Measurements from ENCODE around the gene SLC25A12. TPM values are rescaled to one million over a fixed set of nuclear protein-coding genes. Genes with fewer than 3 reads are reported as not detected.

Gene SLC25A12
- total RNA-seq, 2 experiments from 2014 or later = 16.2 to 18.3 TPM

- Mint-ChIP-seq H3K27me3 (no peaks in the 10 kb centered on the region), H3K9me3 (no peaks in the 10 kb centered on the region), H3K4me3 (no peak overlapping the region), H3K27ac (no peak overlapping the region), H3K4me1 (ENCODE audit: low read depth) (no peaks in the 10 kb centered on the region), H3K36me3 (ENCODE audit: low read depth) (peaks cover 20% of the 10 kb centered on the region)
- intact Hi-C loops (cut with micrococcal nuclease) = no loop called here
- ChIA-PET POLR2A (no interaction called here), CTCF (interaction anchor here (1.4 kb wide), 1 partner anchor 41 kb away, joined by 4 read pairs; no protein-coding TSS in a partner anchor)
- TF ChIP-seq, protein P1, sequence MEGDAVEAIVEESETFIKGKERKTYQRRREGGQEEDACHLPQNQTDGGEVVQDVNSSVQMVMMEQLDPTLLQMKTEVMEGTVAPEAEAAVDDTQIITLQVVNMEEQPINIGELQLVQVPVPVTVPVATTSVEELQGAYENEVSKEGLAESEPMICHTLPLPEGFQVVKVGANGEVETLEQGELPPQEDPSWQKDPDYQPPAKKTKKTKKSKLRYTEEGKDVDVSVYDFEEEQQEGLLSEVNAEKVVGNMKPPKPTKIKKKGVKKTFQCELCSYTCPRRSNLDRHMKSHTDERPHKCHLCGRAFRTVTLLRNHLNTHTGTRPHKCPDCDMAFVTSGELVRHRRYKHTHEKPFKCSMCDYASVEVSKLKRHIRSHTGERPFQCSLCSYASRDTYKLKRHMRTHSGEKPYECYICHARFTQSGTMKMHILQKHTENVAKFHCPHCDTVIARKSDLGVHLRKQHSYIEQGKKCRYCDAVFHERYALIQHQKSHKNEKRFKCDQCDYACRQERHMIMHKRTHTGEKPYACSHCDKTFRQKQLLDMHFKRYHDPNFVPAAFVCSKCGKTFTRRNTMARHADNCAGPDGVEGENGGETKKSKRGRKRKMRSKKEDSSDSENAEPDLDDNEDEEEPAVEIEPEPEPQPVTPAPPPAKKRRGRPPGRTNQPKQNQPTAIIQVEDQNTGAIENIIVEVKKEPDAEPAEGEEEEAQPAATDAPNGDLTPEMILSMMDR (IDR thresholded peaks at IDR 0.05) = no peak
- no peak for DNase-seq
- no peak for ATAC-seq
Measured at GRCh38 chr2:171804456-171804855, 89.6 kb downstream of the SLC25A12 start.

DNA sequence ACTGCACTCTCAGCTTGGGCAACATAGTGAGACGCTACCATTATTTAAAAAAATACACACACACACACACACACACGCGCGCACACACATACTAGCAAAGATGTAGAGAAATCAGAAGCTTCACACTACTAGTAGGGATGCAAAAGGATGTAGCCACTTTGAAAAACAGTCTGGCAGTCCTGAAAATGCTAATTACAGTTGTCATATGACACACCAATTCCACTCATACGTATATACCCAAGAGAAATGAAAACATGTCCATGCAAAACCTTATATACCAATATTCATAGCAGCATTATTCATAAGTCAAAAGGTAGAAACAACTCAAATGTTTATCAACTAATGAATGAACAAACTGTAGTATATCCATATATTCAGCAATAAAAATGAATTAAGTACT is 90.3 kb downstream of the SLC25A12 start:
- DNase-seq (no peak), ATAC-seq (no peak)
- ChIA-PET CTCF (no interaction called here), POLR2A (no interaction called here)
- intact Hi-C loops (cut with micrococcal nuclease) = no loop called here
- Mint-ChIP-seq H3K27me3 (no peaks in the 10 kb centered on the region), H3K36me3 (ENCODE audit: low read depth) (peaks cover 14% of the 10 kb centered on the region), H3K4me1 (ENCODE audit: low read depth) (no peaks in the 10 kb centered on the region), H3K4me3 (no peak overlapping the region), H3K27ac (no peak overlapping the region), H3K9me3 (no peaks in the 10 kb centered on the region)
- TF ChIP-seq, protein P1 (IDR thresholded peaks at IDR 0.05) = no peak

- peaks cover 2% of the 10 kb centered on the region for H3K4me1 Mint-ChIP-seq (ENCODE audit: low read depth)
- intact Hi-C loops (cut with micrococcal nuclease) = no loop called here
- H3K36me3 Mint-ChIP-seq (ENCODE audit: low read depth) = peaks cover 8% of the 10 kb centered on the region
- H3K4me3 Mint-ChIP-seq = no peak overlapping the region
- H3K27ac Mint-ChIP-seq = no peak overlapping the region
- ChIA-PET POLR2A (no interaction called here), CTCF (no interaction called here)
- ATAC-seq = no peak
- no peaks in the 10 kb centered on the region for H3K9me3 Mint-ChIP-seq
- DNase-seq = no peak
- TF ChIP-seq, protein P1 (IDR thresholded peaks at IDR 0.05) = no peak
- H3K27me3 Mint-ChIP-seq = no peaks in the 10 kb centered on the region
Measured at GRCh38 chr2:171800639-171801038, 93.4 kb downstream of the SLC25A12 start.

GRCh38 chr2:171798156-171798820 is 95.8 kb downstream of the SLC25A12 start:
- no peak overlapping the region for H3K27ac Mint-ChIP-seq

DNA sequence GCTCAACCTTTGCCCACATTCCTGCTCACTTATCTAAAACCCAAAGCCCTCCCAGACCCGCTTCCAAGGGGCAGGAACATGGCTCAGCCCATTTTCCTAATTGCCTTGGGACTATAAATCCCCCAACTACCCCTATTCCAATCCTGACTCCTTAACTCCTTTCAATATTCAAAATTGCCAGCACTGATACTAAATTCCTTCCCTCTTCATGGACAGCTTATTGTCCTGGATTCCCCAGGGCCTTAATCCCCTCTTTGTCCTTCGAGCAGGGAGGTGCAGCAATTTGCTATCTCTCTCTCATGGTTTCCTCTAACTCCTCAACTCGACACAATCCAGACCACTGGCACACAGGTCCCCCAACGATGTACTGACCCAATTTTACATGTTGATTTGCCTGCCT is 99.1 kb downstream of the SLC25A12 start:
- intact Hi-C loops (cut with micrococcal nuclease) = no loop called here
- Mint-ChIP-seq H3K9me3 (no peaks in the 10 kb centered on the region), H3K4me3 (no peak overlapping the region), H3K27ac (no peak overlapping the region), H3K36me3 (ENCODE audit: low read depth) (peaks cover 16% of the 10 kb centered on the region), H3K4me1 (ENCODE audit: low read depth) (peaks cover 14% of the 10 kb centered on the region), H3K27me3 (no peaks in the 10 kb centered on the region)
- DNase-seq = no peak
- ChIA-PET POLR2A (no interaction called here), CTCF (interaction anchor here (1.2 kb wide), 1 partner anchor 16 kb away, joined by 3 read pairs; no protein-coding TSS in a partner anchor)
- TF ChIP-seq, protein P1 (IDR thresholded peaks at IDR 0.05) = no peak
- no peak for ATAC-seq

More at GRCh38 chr2:171798156-171798820, 95.8 kb downstream of the SLC25A12 start:
- Mint-ChIP-seq H3K4me1 (ENCODE audit: low read depth) (peaks cover 14% of the 10 kb centered on the region), H3K4me3 (no peak overlapping the region), H3K27me3 (no peaks in the 10 kb centered on the region), H3K36me3 (ENCODE audit: low read depth) (peaks cover 5% of the 10 kb centered on the region), H3K9me3 (no peaks in the 10 kb centered on the region)
- ATAC-seq (no peak), DNase-seq (no peak)
- TF ChIP-seq, protein P1 (IDR thresholded peaks at IDR 0.05) = no peak
- POLR2A ChIA-PET = no interaction called here
- CTCF ChIA-PET = interaction anchor here (1.0 to 1.2 kb wide), 2 partner anchors 95 to 306 kb away, joined by 3 to 4 read pairs; no protein-coding TSS in a partner anchor
- intact Hi-C loops (cut with micrococcal nuclease) = no loop called here
